ENCODE measurements around the gene NDUFS8. TPM values are rescaled to one million over a fixed set of nuclear protein-coding genes. Genes with fewer than 3 reads are reported as not detected.

NDUFS8 gene
- total and polyA plus RNA-seq, 2 of the 13 experiments (the other 11 are each of a cell fraction or from before 2014, with no cell fraction given): 96.7 to 158 TPM

DNA sequence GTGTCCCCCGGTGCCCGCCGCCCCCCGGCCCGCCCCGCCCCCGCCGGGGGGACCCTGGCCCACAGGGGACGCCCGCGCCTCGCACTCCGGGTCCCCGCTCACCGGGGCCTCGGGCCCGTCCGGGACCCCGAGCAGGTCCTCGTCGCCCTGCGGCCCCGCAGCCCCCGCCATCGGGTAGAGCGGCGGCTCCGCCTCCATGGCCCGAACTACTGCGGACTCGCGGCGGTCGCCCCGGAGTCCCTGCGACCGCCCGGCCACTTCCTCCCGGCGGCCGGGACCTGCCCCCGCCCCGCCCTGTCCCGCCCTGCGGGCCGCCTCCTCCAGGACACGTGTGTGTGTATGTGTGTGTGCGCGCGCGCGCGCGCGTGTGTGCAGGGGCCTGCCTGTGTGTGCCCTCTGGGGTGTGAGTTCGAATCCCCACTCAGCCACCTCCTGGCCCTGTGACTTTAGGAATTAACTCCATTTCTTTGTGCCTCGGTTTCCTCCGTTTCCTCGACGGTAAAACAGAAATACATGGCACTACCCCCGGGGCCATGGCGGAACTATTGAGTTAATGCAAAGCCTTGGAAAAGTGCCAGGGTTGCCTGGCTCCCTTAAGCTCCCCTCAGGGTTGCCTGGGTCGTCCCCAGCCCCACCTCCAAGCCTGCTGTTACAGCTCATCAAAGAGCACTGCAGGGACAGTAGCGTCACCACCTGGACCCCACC lies 26.5 kb upstream of the NDUFS8 start, which contains the start of gene UNC93B1 (continued):
- TF ChIP-seq ZNF687 (CRISPR knock-in tag; IDR thresholded peaks at IDR 0.05) (peak; percentile 75), SIX1 (CRISPR knock-in tag; IDR thresholded peaks at IDR 0.05; ENCODE audit: borderline replicate concordance) (no peak), KMT2B (CRISPR knock-in tag; IDR thresholded peaks at IDR 0.05) (no peak), ZFP91 (CRISPR knock-in tag; IDR thresholded peaks at IDR 0.05; ENCODE audit: borderline replicate concordance) (peak; percentile 64; the same call in 1 of the 2 replicates), MAFG (CRISPR knock-in tag; IDR thresholded peaks at IDR 0.05) (no peak), MED8 (CRISPR knock-in tag; IDR thresholded peaks at IDR 0.05; ENCODE audit: insufficient replicate concordance) (no peak), SNAPC2 (CRISPR knock-in tag; IDR thresholded peaks at IDR 0.05) (no peak), POLR2G (IDR thresholded peaks at IDR 0.05; ENCODE audit: low read depth, low read length) (peak; percentile 74), PAWR (CRISPR knock-in tag; IDR thresholded peaks at IDR 0.05; ENCODE audit: borderline replicate concordance) (no peak), ZNF549 (CRISPR knock-in tag; IDR thresholded peaks at IDR 0.05) (no peak), ZBTB14 (CRISPR knock-in tag; IDR thresholded peaks at IDR 0.05) (peak; percentile 94), ZNF780A (CRISPR knock-in tag; IDR thresholded peaks at IDR 0.05) (no peak)
- TF ChIP-seq, protein P1, sequence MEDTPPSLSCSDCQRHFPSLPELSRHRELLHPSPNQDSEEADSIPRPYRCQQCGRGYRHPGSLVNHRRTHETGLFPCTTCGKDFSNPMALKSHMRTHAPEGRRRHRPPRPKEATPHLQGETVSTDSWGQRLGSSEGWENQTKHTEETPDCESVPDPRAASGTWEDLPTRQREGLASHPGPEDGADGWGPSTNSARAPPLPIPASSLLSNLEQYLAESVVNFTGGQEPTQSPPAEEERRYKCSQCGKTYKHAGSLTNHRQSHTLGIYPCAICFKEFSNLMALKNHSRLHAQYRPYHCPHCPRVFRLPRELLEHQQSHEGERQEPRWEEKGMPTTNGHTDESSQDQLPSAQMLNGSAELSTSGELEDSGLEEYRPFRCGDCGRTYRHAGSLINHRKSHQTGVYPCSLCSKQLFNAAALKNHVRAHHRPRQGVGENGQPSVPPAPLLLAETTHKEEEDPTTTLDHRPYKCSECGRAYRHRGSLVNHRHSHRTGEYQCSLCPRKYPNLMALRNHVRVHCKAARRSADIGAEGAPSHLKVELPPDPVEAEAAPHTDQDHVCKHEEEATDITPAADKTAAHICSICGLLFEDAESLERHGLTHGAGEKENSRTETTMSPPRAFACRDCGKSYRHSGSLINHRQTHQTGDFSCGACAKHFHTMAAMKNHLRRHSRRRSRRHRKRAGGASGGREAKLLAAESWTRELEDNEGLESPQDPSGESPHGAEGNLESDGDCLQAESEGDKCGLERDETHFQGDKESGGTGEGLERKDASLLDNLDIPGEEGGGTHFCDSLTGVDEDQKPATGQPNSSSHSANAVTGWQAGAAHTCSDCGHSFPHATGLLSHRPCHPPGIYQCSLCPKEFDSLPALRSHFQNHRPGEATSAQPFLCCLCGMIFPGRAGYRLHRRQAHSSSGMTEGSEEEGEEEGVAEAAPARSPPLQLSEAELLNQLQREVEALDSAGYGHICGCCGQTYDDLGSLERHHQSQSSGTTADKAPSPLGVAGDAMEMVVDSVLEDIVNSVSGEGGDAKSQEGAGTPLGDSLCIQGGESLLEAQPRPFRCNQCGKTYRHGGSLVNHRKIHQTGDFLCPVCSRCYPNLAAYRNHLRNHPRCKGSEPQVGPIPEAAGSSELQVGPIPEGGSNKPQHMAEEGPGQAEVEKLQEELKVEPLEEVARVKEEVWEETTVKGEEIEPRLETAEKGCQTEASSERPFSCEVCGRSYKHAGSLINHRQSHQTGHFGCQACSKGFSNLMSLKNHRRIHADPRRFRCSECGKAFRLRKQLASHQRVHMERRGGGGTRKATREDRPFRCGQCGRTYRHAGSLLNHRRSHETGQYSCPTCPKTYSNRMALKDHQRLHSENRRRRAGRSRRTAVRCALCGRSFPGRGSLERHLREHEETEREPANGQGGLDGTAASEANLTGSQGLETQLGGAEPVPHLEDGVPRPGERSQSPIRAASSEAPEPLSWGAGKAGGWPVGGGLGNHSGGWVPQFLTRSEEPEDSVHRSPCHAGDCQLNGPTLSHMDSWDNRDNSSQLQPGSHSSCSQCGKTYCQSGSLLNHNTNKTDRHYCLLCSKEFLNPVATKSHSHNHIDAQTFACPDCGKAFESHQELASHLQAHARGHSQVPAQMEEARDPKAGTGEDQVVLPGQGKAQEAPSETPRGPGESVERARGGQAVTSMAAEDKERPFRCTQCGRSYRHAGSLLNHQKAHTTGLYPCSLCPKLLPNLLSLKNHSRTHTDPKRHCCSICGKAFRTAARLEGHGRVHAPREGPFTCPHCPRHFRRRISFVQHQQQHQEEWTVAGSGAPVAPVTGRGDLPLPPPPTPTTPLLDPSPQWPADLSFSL (CRISPR knock-in tag; IDR thresholded peaks at IDR 0.05): no peak
- TF ChIP-seq, protein P2, sequence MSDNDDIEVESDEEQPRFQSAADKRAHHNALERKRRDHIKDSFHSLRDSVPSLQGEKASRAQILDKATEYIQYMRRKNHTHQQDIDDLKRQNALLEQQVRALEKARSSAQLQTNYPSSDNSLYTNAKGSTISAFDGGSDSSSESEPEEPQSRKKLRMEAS (IDR thresholded peaks at IDR 0.05): peak; percentile 83
